GM19467 (cell line): ENCODE measurements around the gene FYB2.

Experiments used
- ATAC-seq: cut with Tn5 transposase; IDR thresholded peaks from one replicate; pipeline ENCODE4 v1.9.1; 2021; ENCODE audit warnings: mild to moderate bottlenecking, moderate library complexity; ENCODE audit not compliant: unreplicated experiment

Gene FYB2

GRCh38 chr1:56835657-56836056 lies 16.5 kb upstream of the FYB2 start:
- ATAC-seq, result no peak

- ATAC-seq, result no peak
Observed at GRCh38 chr1:56834137-56834900, 15.1 kb upstream of the FYB2 start.

GRCh38 chr1:56833088-56833487 lies 13.9 kb upstream of the FYB2 start:
- no peak for ATAC-seq

- ATAC-seq, result no peak
Observed at GRCh38 chr1:56831871-56832693, 12.9 kb upstream of the FYB2 start.

GRCh38 chr1:56830052-56830451 lies 10.8 kb upstream of the FYB2 start:
- ATAC-seq, result no peak

DNA sequence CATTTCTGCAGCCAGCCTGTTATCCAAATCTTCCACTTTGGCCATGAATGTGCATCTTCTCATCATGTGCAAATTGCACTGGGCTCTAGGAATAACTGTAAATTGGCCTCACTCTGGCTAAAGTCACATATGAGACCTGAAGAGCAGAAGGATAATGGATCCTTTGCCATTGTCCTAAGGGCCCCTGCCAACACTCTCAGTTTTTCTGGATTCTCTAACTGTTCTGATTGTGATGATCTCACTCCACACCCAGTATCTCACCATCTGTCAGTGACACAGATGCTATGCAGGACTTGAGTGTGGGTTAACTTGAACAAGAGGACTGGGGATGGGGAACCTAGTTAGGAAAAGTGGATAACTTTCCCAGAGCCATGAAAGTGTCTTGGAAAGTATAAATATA lies 8.5 kb upstream of the FYB2 start:
- no peak for ATAC-seq

DNA sequence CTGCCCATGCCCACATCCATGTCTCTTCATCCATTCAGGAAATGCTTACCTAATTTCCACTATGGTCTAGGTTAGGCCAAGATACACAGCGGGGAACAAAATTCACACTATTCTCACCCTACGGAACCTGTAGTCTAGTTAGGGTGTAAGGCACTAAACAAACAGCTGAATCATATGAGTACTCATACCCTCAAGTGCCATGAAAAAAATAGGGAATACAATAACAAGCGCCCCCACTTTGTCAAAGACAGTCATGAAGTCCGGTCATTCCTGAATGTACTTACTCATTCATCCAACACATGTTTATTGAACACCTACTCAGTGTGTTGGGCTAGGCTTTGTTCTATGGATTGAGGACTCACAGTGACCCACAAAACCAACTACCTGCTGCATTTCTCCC lies 6.2 kb upstream of the FYB2 start:
- ATAC-seq, result no peak

- ATAC-seq, result no peak
Observed at GRCh38 chr1:56824938-56825337, 5.7 kb upstream of the FYB2 start.

DNA sequence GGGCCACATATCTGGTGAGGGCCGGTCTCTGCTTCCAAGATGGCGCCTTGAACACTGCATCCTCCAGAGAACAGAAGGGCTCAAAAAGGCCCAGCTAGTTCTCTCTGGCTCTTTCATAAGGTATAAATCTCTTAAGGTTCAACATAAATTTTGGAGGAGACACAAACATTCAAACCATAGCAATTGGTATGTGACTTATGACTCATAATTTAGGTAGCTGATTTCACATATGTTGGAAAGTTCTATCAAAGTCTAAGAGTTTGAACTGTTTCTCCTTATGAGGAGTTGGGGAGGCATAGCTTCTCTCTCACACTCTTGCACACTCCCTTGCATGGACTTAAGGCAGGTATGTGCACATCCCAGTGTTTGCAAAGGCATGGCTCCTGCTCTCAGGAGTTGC lies 5.1 kb upstream of the FYB2 start:
- no peak for ATAC-seq

GRCh38 chr1:56821462-56821797 lies 2.2 kb upstream of the FYB2 start:
- no peak for ATAC-seq

DNA sequence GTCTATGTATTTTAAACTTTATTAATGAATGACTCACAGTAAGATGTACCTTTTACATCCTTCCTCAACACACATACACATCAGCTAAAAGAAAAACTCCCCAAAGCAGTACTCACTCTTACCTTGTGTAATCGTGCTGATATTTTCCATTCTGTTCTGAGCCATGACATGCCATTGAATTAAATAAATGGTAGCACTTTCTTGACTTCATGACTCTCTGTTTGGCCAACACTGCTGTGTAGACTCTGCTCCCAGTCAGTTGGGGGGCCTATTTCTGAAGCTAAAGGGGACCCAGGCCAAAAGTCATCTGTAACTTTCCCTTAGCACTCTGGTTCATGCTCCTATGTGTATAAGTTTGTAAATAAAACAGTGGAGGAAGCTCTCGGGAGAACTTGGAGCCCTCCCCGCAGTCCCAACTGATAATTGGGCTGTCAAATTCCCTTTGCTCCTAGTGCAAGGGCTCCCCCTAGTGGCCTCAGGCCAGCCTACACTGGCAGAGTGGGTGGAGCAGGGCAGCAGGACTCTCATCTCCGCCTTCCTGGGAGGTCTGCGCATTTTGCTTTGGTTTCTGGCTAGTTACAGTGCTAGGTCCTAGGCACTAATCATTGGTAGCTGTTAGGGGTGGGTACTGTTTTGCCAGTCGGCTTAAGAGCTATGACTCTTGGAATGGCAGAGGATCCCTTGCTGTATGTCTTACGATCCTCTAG lies 1.7 kb upstream of the FYB2 start:
- peak; percentile 55 for ATAC-seq

GRCh38 chr1:56817716-56818463 lies 1.3 kb downstream of the FYB2 start:
- no peak for ATAC-seq

DNA sequence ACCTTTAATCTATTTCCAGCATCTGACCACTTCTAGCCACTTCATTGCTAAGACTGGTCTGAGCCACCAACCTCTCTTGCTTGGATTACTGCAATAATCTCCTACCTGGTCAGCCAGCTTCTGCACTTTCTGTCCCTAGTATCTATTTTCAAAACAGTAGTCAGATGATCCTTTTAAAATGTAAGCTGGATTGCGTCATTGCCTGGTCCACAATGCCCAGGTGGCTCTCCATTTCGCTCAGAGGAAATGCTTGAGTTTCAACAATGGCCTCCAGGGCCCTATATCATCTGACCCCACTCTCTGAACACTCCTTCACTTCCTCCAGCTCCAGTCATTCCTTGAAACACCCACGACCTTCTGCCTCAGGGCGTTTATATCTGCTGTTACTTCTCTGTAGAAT lies 2.3 kb downstream of the FYB2 start:
- ATAC-seq, result no peak

DNA sequence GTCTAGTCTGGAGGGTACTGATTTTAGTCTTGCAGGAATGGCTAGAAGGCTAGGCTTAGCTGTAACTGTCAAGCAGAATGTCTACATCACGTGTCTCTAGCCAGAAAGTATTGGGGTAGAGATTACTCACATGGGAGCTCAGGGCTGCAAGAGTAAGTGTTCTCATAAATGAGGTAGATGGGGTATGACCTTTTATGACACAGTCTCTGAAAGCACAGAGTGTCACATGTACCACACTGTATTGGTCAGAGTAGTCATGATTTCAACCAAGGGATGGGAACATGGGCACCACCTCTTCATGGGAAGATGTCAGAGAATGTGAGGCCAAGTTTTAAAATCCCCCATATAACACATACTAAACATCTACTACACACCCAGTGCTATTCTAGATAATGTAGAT lies 2.9 kb downstream of the FYB2 start:
- ATAC-seq, result no peak

- no peak for ATAC-seq
Observed at GRCh38 chr1:56814205-56814604, 5.0 kb downstream of the FYB2 start.

DNA sequence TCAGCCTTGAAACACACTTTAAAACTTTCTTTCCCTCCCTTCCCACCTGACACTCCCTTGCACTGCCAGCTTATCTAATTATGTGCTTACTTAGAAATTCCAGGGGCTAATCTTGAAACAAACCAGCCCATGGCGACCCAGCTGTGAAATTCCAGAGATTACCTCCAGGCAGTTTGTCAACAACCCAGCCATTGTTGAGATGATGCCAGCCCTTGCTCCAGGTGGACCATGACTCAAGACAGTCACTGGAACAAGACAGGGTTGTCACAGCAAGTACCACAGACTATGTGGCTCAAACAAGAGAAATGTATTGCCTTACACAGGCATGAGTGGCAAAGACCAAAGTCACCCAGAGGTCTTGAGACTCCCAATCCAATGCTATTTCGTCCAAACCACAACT lies 7.9 kb downstream of the FYB2 start:
- no peak for ATAC-seq

DNA sequence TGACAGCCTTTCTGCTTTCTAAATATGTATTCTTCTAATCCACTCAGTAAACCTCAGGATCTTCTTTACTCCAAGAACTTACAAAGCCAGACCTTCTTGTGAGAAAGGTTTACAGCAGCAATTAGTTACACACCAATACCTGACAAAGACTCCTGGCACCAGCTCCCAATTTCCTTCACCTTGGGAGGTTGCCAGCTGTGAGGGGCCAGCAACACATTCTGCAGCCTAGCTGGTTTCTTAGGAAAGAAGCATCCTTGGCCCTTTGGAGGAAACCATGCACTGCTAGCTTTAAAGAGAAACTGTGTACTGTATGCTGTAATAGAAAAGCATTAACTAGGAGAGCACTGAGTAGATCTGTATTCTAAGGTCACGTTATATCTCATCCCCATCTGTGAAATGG lies 10.8 kb downstream of the FYB2 start:
- ATAC-seq, result no peak

- no peak for ATAC-seq
Observed at GRCh38 chr1:56806804-56807203, 12.4 kb downstream of the FYB2 start.

- ATAC-seq, result peak; percentile 58
Observed at GRCh38 chr1:56803561-56804156, 15.5 kb downstream of the FYB2 start.

DNA sequence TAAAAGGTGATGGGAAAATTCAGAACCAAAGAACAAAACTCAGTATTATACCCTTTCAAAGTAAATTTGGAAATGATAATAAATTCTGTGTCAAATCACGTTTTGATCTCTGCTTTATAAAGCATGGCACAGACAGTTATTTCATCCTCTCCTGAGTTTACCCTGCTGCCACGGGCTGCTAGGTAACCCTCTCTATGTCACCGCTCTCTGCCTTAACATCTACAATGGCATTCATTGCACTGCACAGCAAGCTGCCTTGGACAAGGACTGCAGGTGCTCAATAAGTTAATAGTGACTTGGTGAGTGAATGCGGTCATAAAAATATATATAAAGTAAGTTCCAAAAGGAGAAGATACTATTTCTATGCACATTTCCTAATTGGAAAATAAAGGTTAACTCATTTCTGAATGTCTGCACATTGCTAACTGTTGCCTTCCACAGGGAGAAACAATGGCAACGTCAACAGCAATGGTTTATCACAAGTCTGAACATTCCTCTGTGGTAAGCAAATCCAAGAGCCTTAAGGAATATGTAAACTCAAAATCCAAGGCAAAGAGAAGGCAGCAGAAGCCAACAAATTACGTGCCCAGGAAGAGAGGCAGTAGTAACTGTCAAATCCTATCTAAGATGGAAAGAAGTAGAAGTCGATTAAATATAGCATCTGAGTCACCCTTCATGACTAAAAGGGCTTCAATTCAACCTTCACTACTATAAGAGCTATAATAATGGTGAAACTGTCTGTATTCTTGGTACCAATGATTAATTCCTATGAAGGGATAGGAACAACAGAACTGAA lies 19.4 kb downstream of the FYB2 start:
- ATAC-seq, result no peak
